ENCODE data around the gene KCNN4. TPM values are rescaled to one million over a fixed set of nuclear protein-coding genes. Genes with fewer than 3 reads are reported as not detected.

The KCNN4 gene
- total and polyA plus RNA-seq, 4 donors, result 0.14 to 30.3 (median 0.51) TPM

GRCh38 chr19:43798026-43798545 lies 17.3 kb upstream of the KCNN4 start:
- TF ChIP-seq NR2F2 (IDR thresholded peaks at IDR 0.05) (no peak), REST (IDR thresholded peaks at IDR 0.05) (no peak), TAF1 (conservative IDR thresholded peaks at IDR 0.05) (no peak), GABPA (IDR thresholded peaks at IDR 0.05 in 1 of 2, conservative IDR thresholded peaks at IDR 0.05 in 1 of 2) (no peak), RAD21 (IDR thresholded peaks at IDR 0.05) (no peak), HNF4G (IDR thresholded peaks at IDR 0.05) (no peak), RXRA (IDR thresholded peaks at IDR 0.05) (no peak), FOXA1 (IDR thresholded peaks at IDR 0.05) (no peak), YY1 (IDR thresholded peaks at IDR 0.05) (no peak), ATF3 (IDR thresholded peaks at IDR 0.05) (no peak), SP1 (IDR thresholded peaks at IDR 0.05) (no peak), FOXA2 (IDR thresholded peaks at IDR 0.05) (no peak), ZBTB33 (IDR thresholded peaks at IDR 0.05) (no peak)
- no peaks in the 10 kb centered on the region for H3K36me3 ChIP-seq (ENCODE audit: control insufficient read depth in 4 of 4, insufficient read depth in 3 of 4, low read depth in 1 of 4, low read length in 3 of 4)
- no peak overlapping the region for H3K9ac ChIP-seq (ENCODE audit: low read depth in 1 of 2, low read length in 2 of 2)
- H3K4me3 ChIP-seq (ENCODE audit: low read depth in 1 of 3, low read length in 3 of 3), result peak overlapping the region in 1 of 3 donors; percentile 41
- peaks cover 2 to 9% (median 5%) of the 10 kb centered on the region in 4 donors for H3K4me1 ChIP-seq (ENCODE audit: control insufficient read depth in 4 of 4, insufficient read depth in 4 of 4, low read length in 3 of 4)
- H3K9me3 ChIP-seq (ENCODE audit: control insufficient read depth in 4 of 4, low read length in 3 of 4), result peaks cover 0 to 7% (median 4%) of the 10 kb centered on the region in 4 donors
- 52% methylated on average over 5 of the region's 5 CpGs for WGBS
- DNase-seq (ENCODE audit: low spot score), result no peak
- peaks cover 0 to 8% (median 1%) of the 10 kb centered on the region in 4 donors for H3K27me3 ChIP-seq (ENCODE audit: control insufficient read depth in 4 of 4, insufficient read depth in 4 of 4, low read length in 3 of 4)
- H3K27ac ChIP-seq (ENCODE audit: low read depth in 1 of 2, low read length in 2 of 2), result no peak overlapping the region

GRCh38 chr19:43797556-43797955 lies 16.8 kb upstream of the KCNN4 start:
- Histone ChIP-seq H3K27me3 (ENCODE audit: control insufficient read depth in 4 of 4, insufficient read depth in 4 of 4, low read length in 3 of 4) (peaks cover 0 to 8% (median 1%) of the 10 kb centered on the region in 4 donors), H3K9ac (ENCODE audit: low read depth in 1 of 2, low read length in 2 of 2) (no peak overlapping the region), H3K4me3 (ENCODE audit: low read depth in 1 of 3, low read length in 3 of 3) (no peak overlapping the region), H3K9me3 (ENCODE audit: control insufficient read depth in 4 of 4, low read length in 3 of 4) (peaks cover 0 to 7% (median 4%) of the 10 kb centered on the region in 4 donors), H3K27ac (ENCODE audit: low read depth in 1 of 2, low read length in 2 of 2) (no peak overlapping the region), H3K4me1 (ENCODE audit: control insufficient read depth in 4 of 4, insufficient read depth in 4 of 4, low read length in 3 of 4) (peaks cover 2 to 9% (median 5%) of the 10 kb centered on the region in 4 donors), H3K36me3 (ENCODE audit: control insufficient read depth in 4 of 4, insufficient read depth in 3 of 4, low read depth in 1 of 4, low read length in 3 of 4) (no peaks in the 10 kb centered on the region)
- no peak for DNase-seq (ENCODE audit: low spot score)
- TF ChIP-seq YY1 (IDR thresholded peaks at IDR 0.05) (no peak), ATF3 (IDR thresholded peaks at IDR 0.05) (no peak), MAX (IDR thresholded peaks at IDR 0.05) (no peak), CTCF (IDR thresholded peaks at IDR 0.05; ENCODE audit: low read depth, low read length, missing input control) (no peak), HNF4G (IDR thresholded peaks at IDR 0.05) (no peak), ZBTB33 (IDR thresholded peaks at IDR 0.05) (no peak), REST (IDR thresholded peaks at IDR 0.05) (no peak), NR2F2 (IDR thresholded peaks at IDR 0.05) (no peak), TAF1 (conservative IDR thresholded peaks at IDR 0.05) (no peak), EGR1 (IDR thresholded peaks at IDR 0.05; ENCODE audit: low read depth in 2 of 2) (no peak), HNF4A (conservative IDR thresholded peaks at IDR 0.05) (no peak), SP1 (IDR thresholded peaks at IDR 0.05) (no peak), RAD21 (IDR thresholded peaks at IDR 0.05) (no peak)
- WGBS, result 81% methylated on average over 7 of the region's 7 CpGs

Data from liver (tissue), 9 donors.